ENCODE measurements around the gene COL18A1.

The COL18A1 gene

DNA sequence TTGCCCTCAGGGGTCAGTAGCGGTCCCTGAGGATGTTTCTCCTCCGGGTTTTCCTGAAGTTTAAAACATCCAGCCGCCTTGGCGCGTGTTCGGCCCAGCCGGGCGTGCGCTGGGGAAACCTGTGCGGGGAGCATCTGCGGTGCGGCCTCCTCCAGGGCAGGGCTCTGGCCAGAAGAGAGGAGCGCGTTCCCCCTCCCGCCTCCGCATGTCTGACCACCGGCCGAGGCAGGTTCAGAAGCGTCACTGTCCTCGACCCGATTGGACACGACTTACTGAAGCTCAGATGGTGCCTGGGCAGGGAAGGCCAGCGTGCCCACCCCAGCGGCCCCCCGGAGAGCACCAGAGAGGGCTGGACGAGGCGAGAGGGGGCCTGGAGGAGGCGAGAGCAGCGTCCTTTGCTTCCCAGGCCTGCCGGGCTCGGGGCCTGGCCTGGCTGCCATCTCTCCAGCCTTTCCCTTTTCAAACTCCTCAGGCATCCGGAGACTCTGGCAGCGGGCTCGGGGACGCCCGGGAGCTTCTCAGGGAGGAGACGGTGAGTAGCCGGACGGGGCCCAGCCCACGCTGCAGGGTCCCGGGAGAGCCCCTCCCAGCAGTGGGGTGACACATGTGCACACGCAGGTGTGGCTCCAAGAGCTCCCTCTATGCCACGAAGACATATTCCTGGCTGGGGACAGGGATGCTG lies 70.2 kb downstream of the COL18A1 start:
- no peak for TF ChIP-seq OSR1 (CRISPR knock-in tag; IDR thresholded peaks at IDR 0.05)
- TF ChIP-seq ISL1 (CRISPR knock-in tag; IDR thresholded peaks at IDR 0.05): no peak
- TF ChIP-seq ZNF70 (CRISPR knock-in tag; IDR thresholded peaks at IDR 0.05): no peak
- no peak for TF ChIP-seq GLIS3 (CRISPR knock-in tag; IDR thresholded peaks at IDR 0.05)
- no peak for TF ChIP-seq TOX (CRISPR knock-in tag; IDR thresholded peaks at IDR 0.05; ENCODE audit: borderline replicate concordance)
- TF ChIP-seq ESRRG (CRISPR knock-in tag; IDR thresholded peaks at IDR 0.05): no peak
- TF ChIP-seq, protein P1, sequence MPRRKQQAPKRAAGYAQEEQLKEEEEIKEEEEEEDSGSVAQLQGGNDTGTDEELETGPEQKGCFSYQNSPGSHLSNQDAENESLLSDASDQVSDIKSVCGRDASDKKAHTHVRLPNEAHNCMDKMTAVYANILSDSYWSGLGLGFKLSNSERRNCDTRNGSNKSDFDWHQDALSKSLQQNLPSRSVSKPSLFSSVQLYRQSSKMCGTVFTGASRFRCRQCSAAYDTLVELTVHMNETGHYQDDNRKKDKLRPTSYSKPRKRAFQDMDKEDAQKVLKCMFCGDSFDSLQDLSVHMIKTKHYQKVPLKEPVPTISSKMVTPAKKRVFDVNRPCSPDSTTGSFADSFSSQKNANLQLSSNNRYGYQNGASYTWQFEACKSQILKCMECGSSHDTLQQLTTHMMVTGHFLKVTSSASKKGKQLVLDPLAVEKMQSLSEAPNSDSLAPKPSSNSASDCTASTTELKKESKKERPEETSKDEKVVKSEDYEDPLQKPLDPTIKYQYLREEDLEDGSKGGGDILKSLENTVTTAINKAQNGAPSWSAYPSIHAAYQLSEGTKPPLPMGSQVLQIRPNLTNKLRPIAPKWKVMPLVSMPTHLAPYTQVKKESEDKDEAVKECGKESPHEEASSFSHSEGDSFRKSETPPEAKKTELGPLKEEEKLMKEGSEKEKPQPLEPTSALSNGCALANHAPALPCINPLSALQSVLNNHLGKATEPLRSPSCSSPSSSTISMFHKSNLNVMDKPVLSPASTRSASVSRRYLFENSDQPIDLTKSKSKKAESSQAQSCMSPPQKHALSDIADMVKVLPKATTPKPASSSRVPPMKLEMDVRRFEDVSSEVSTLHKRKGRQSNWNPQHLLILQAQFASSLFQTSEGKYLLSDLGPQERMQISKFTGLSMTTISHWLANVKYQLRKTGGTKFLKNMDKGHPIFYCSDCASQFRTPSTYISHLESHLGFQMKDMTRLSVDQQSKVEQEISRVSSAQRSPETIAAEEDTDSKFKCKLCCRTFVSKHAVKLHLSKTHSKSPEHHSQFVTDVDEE (CRISPR knock-in tag; IDR thresholded peaks at IDR 0.05): no peak
- no peak for TF ChIP-seq CSDC2 (CRISPR knock-in tag; IDR thresholded peaks at IDR 0.05)
- no peak for TF ChIP-seq BACH2 (CRISPR knock-in tag; IDR thresholded peaks at IDR 0.05; ENCODE audit: borderline replicate concordance)
- no peak for TF ChIP-seq TCF4 (CRISPR knock-in tag; IDR thresholded peaks at IDR 0.05; ENCODE audit: borderline replicate concordance)
- TF ChIP-seq ZNF8 (CRISPR knock-in tag; IDR thresholded peaks at IDR 0.05): no peak
- no peak for ATAC-seq

DNA sequence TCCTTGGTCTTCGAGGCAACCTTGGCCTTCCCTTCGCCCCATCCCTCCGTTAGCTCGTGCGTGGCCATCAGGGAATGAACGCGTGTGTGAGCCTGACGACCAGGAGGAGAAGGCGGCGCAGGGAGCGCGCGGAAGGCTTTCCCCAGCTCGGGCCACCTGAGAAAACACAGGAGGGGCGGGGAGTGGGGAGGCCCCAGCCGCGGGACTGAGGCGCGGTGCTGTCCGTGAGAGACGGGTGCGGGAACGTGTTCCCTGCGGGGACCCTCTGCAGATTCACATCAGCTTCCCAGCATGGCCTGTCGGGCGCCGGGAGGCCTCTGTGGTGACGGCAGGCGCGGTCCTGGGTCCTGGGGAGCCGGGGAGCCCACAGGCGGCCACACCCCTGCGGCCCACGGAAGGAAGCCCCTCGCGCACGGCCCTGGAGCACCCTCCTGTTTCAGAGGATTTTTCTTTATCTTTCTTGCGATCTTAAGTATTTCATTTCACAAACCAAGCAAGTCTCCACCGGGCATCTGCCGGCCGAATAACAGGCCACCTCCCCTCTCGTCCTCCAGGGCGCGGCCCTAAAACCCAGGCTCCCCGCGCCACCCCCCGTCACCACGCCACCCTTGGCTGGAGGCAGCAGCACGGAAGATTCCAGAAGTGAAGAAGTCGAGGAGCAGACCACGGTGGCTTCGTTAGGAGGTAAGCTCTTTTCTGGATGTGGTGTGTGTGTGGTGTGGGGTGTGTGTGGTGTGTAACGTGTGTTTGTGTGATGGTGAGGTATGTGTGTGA lies 71.0 kb downstream of the COL18A1 start:
- TF ChIP-seq, protein P2, sequence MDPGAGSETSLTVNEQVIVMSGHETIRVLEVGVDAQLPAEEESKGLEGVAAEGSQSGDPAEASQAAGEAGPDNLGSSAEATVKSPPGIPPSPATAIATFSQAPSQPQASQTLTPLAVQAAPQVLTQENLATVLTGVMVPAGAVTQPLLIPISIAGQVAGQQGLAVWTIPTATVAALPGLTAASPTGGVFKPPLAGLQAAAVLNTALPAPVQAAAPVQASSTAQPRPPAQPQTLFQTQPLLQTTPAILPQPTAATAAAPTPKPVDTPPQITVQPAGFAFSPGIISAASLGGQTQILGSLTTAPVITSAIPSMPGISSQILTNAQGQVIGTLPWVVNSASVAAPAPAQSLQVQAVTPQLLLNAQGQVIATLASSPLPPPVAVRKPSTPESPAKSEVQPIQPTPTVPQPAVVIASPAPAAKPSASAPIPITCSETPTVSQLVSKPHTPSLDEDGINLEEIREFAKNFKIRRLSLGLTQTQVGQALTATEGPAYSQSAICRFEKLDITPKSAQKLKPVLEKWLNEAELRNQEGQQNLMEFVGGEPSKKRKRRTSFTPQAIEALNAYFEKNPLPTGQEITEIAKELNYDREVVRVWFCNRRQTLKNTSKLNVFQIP (CRISPR knock-in tag; IDR thresholded peaks at IDR 0.05; ENCODE audit: borderline replicate concordance, low read depth): no peak
- TF ChIP-seq, protein P3, sequence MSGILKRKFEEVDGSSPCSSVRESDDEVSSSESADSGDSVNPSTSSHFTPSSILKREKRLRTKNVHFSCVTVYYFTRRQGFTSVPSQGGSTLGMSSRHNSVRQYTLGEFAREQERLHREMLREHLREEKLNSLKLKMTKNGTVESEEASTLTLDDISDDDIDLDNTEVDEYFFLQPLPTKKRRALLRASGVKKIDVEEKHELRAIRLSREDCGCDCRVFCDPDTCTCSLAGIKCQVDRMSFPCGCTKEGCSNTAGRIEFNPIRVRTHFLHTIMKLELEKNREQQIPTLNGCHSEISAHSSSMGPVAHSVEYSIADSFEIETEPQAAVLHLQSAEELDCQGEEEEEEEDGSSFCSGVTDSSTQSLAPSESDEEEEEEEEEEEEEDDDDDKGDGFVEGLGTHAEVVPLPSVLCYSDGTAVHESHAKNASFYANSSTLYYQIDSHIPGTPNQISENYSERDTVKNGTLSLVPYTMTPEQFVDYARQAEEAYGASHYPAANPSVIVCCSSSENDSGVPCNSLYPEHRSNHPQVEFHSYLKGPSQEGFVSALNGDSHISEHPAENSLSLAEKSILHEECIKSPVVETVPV (CRISPR knock-in tag; IDR thresholded peaks at IDR 0.05): no peak
- TF ChIP-seq GLIS3 (CRISPR knock-in tag; IDR thresholded peaks at IDR 0.05): no peak
- ATAC-seq: no peak

DNA sequence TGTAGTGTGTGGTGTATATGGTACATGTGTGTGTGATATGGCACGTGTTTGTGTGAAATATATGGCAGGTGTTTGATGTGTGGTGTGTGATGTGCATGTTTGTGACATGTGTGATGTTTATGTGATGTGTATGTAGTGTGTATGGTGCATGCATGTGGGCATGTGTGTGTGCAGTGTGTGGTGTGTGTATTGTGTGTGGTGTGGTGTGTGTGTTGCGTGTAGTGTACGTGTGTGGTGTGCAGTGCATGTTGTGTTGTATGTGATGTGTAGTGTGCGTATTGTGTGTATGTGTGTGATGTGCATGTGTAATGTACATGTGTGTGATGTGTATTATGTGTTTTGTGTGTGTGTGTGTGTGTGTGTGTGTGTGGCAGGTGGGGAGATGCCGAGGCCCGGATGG lies 71.6 kb downstream of the COL18A1 start:
- no peak for ATAC-seq
- TF ChIP-seq OSR1 (CRISPR knock-in tag; IDR thresholded peaks at IDR 0.05) (no peak), ARNTL (CRISPR knock-in tag; IDR thresholded peaks at IDR 0.05; ENCODE audit: borderline replicate concordance, low read depth) (no peak), TCF4 (CRISPR knock-in tag; IDR thresholded peaks at IDR 0.05; ENCODE audit: borderline replicate concordance) (no peak), SNAI2 (CRISPR knock-in tag; IDR thresholded peaks at IDR 0.05) (no peak), ZNF565 (CRISPR knock-in tag; conservative IDR thresholded peaks at IDR 0.05; ENCODE audit: low read depth) (no peak), BACH2 (CRISPR knock-in tag; IDR thresholded peaks at IDR 0.05; ENCODE audit: borderline replicate concordance) (no peak), RARB (CRISPR knock-in tag; IDR thresholded peaks at IDR 0.05) (no peak)
- TF ChIP-seq, protein P1 (CRISPR knock-in tag; IDR thresholded peaks at IDR 0.05): no peak
- TF ChIP-seq, protein P3 (CRISPR knock-in tag; IDR thresholded peaks at IDR 0.05): no peak
- TF ChIP-seq, protein P4, sequence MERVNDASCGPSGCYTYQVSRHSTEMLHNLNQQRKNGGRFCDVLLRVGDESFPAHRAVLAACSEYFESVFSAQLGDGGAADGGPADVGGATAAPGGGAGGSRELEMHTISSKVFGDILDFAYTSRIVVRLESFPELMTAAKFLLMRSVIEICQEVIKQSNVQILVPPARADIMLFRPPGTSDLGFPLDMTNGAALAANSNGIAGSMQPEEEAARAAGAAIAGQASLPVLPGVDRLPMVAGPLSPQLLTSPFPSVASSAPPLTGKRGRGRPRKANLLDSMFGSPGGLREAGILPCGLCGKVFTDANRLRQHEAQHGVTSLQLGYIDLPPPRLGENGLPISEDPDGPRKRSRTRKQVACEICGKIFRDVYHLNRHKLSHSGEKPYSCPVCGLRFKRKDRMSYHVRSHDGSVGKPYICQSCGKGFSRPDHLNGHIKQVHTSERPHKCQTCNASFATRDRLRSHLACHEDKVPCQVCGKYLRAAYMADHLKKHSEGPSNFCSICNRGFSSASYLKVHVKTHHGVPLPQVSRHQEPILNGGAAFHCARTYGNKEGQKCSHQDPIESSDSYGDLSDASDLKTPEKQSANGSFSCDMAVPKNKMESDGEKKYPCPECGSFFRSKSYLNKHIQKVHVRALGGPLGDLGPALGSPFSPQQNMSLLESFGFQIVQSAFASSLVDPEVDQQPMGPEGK (CRISPR knock-in tag; IDR thresholded peaks at IDR 0.05; ENCODE audit: borderline replicate concordance): no peak
